ENCODE measurements around the gene OR10X1. TPM values are rescaled to one million over a fixed set of nuclear protein-coding genes. Genes with fewer than 3 reads are reported as not detected.

OR10X1 gene
- total RNA-seq, 3 donors from 2014 or later (not counting 1 experiment from before 2014, with no cell fraction given), result not detected

- Mint-ChIP-seq H3K27ac (no peak overlapping the region), H3K36me3 (peaks cover 7% of the 10 kb centered on the region), H3K27me3 (ENCODE audit: low read depth in 2 of 2) (peaks cover 17 to 49% of the 10 kb centered on the region in 2 donors), H3K9me3 (peaks cover 5% of the 10 kb centered on the region in 2 donors), H3K4me1 (no peaks in the 10 kb centered on the region), H3K4me3 (no peak overlapping the region)
- intact Hi-C loops (cut with micrococcal nuclease), result no loop called here
- Histone ChIP-seq H3K4me1 (ENCODE audit: control insufficient read depth, insufficient read depth, low read length) (no peaks in the 10 kb centered on the region), H3K9me3 (ENCODE audit: control insufficient read depth, insufficient read depth, low read length) (peaks cover 10% of the 10 kb centered on the region), H3K4me3 (ENCODE audit: low read length) (no peak overlapping the region), H3K27me3 (ENCODE audit: control insufficient read depth, insufficient read depth, low read length) (peaks cover 5% of the 10 kb centered on the region), H3K36me3 (ENCODE audit: control insufficient read depth, insufficient read depth, low read length) (no peaks in the 10 kb centered on the region), H3K27ac (ENCODE audit: low read length) (no peak overlapping the region)
- DNase-seq (no peak), ATAC-seq (no peak)
- TF ChIP-seq CTCF (IDR thresholded peaks at IDR 0.05), result no peak
- WGBS (ENCODE audit: insufficient coverage), result 86% methylated on average over 1 of the region's 4 CpGs
These were observed 4.3 kb upstream of the OR10X1 start for GRCh38 chr1:158583962-158584361.

GRCh38 chr1:158577561-158577960 is 2.1 kb downstream of the OR10X1 start:
- Histone ChIP-seq H3K4me1 (ENCODE audit: control insufficient read depth, insufficient read depth, low read length) (no peaks in the 10 kb centered on the region), H3K4me3 (ENCODE audit: low read length) (no peak overlapping the region), H3K9me3 (ENCODE audit: control insufficient read depth, insufficient read depth, low read length) (no peaks in the 10 kb centered on the region), H3K27ac (ENCODE audit: low read length) (no peak overlapping the region), H3K27me3 (ENCODE audit: control insufficient read depth, insufficient read depth, low read length) (peaks cover 4% of the 10 kb centered on the region), H3K36me3 (ENCODE audit: control insufficient read depth, insufficient read depth, low read length) (no peaks in the 10 kb centered on the region)
- no peak overlapping the region for H3K4me3 Mint-ChIP-seq
- intact Hi-C loops (cut with micrococcal nuclease), result no loop called here
- H3K36me3 Mint-ChIP-seq, result no peaks in the 10 kb centered on the region
- TF ChIP-seq CTCF (IDR thresholded peaks at IDR 0.05), result no peak
- no peak overlapping the region for H3K27ac Mint-ChIP-seq
- WGBS (ENCODE audit: insufficient coverage), result 94% methylated on average over 1 of the region's 3 CpGs
- H3K9me3 Mint-ChIP-seq, result no peaks in the 10 kb centered on the region
- no peak for DNase-seq
- H3K4me1 Mint-ChIP-seq, result no peaks in the 10 kb centered on the region
- ATAC-seq, result no peak
- peaks cover 14 to 52% of the 10 kb centered on the region in 2 donors for H3K27me3 Mint-ChIP-seq (ENCODE audit: low read depth in 2 of 2)

- H3K4me1 Mint-ChIP-seq, result no peaks in the 10 kb centered on the region
- DNase-seq (no peak), ATAC-seq (no peak)
- Histone ChIP-seq H3K4me3 (ENCODE audit: low read length) (no peak overlapping the region), H3K36me3 (ENCODE audit: control insufficient read depth, insufficient read depth, low read length) (no peaks in the 10 kb centered on the region), H3K9me3 (ENCODE audit: control insufficient read depth, insufficient read depth, low read length) (no peaks in the 10 kb centered on the region), H3K4me1 (ENCODE audit: control insufficient read depth, insufficient read depth, low read length) (no peaks in the 10 kb centered on the region), H3K27ac (ENCODE audit: low read length) (no peak overlapping the region), H3K27me3 (ENCODE audit: control insufficient read depth, insufficient read depth, low read length) (peaks cover 4% of the 10 kb centered on the region)
- 100% methylated on average over 1 of the region's 1 CpG for WGBS (ENCODE audit: insufficient coverage)
- TF ChIP-seq CTCF (IDR thresholded peaks at IDR 0.05), result no peak
- no peaks in the 10 kb centered on the region for H3K36me3 Mint-ChIP-seq
- no peak overlapping the region for H3K27ac Mint-ChIP-seq
- intact Hi-C loops (cut with micrococcal nuclease), result no loop called here
- no peak overlapping the region for H3K4me3 Mint-ChIP-seq
- H3K27me3 Mint-ChIP-seq (ENCODE audit: low read depth in 2 of 2), result peaks cover 35 to 41% of the 10 kb centered on the region in 2 donors
- H3K9me3 Mint-ChIP-seq, result no peaks in the 10 kb centered on the region
These were observed 7.5 kb downstream of the OR10X1 start for GRCh38 chr1:158572226-158572625.

GRCh38 chr1:158570480-158570879 is 9.2 kb downstream of the OR10X1 start, which contains the start of gene OR6P1:
Gene OR6P1 (minus strand): TSS chr1:158570580. CDS start chr1:158563604, 6,976 bp downstream.
- ATAC-seq (no peak), DNase-seq (no peak)
- TF ChIP-seq CTCF (IDR thresholded peaks at IDR 0.05), result no peak
- Histone ChIP-seq H3K4me1 (ENCODE audit: control insufficient read depth, insufficient read depth, low read length) (no peaks in the 10 kb centered on the region), H3K27ac (ENCODE audit: low read length) (no peak within 1 kb of the TSS), H3K36me3 (ENCODE audit: control insufficient read depth, insufficient read depth, low read length) (no peaks in the 10 kb centered on the region), H3K27me3 (ENCODE audit: control insufficient read depth, insufficient read depth, low read length) (peaks cover 4% of the 10 kb centered on the region), H3K9me3 (ENCODE audit: control insufficient read depth, insufficient read depth, low read length) (no peaks in the 10 kb centered on the region), H3K4me3 (ENCODE audit: low read length) (no peak within 1 kb of the TSS)
- no peaks in the 10 kb centered on the region for H3K36me3 Mint-ChIP-seq
- H3K27ac Mint-ChIP-seq, result no peak within 1 kb of the TSS
- no peak within 1 kb of the TSS for H3K4me3 Mint-ChIP-seq
- H3K4me1 Mint-ChIP-seq, result no peaks in the 10 kb centered on the region
- intact Hi-C loops (cut with micrococcal nuclease), result no loop called here
- peaks cover 35 to 48% of the 10 kb centered on the region in 2 donors for H3K27me3 Mint-ChIP-seq (ENCODE audit: low read depth in 2 of 2)
- no peaks in the 10 kb centered on the region for H3K9me3 Mint-ChIP-seq
- 83% methylated on average over 3 of the region's 3 CpGs for WGBS (ENCODE audit: insufficient coverage)
